ENCODE results near the gene RBM33. TPM values are rescaled to one million over a fixed set of nuclear protein-coding genes. Genes with fewer than 3 reads are reported as not detected.

The RBM33 gene
- total and polyA plus RNA-seq, 10 donors: 9.7 to 109 (median 90.0) TPM

DNA sequence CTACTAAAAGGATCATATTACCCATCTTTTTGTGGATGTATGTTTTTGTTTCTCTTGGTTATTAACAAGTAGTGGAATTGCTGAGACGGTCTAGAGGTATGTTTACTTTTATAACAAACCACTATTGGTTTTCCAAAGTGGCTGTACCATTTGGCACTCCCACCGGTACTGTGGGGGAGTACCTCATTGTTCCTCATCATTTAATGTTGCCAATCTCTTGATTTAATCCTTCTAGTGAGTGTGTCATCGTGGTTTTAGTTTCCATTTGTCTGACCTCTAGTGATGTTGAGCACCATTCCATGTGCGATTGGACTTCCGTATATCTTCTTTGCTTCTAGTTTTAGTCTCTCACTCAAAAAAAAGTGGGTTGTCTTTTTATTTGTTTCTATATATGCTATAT is 50.4 kb downstream of the RBM33 start:
- H3K9me3 ChIP-seq: no peaks in the 10 kb centered on the region
- no peak for DNase-seq
- WGBS, 5 donors: 76 to 84% (median 83%) methylated on average over 5 of the region's 5 CpGs
- intact Hi-C loops (cut with DNase I; ENCODE audit: low total_unique reads): no loop called here
- no peak overlapping the region for H3K27ac ChIP-seq
- H3K4me3 ChIP-seq: no peak overlapping the region
- peaks cover 0 to 87% (median 36%) of the 10 kb centered on the region in 6 donors for H3K4me1 ChIP-seq
- no peak for TF ChIP-seq POLR2A (IDR thresholded peaks at IDR 0.05)
- TF ChIP-seq POLR2AphosphoS5 (IDR thresholded peaks at IDR 0.05): no peak
- TF ChIP-seq, protein P1, sequence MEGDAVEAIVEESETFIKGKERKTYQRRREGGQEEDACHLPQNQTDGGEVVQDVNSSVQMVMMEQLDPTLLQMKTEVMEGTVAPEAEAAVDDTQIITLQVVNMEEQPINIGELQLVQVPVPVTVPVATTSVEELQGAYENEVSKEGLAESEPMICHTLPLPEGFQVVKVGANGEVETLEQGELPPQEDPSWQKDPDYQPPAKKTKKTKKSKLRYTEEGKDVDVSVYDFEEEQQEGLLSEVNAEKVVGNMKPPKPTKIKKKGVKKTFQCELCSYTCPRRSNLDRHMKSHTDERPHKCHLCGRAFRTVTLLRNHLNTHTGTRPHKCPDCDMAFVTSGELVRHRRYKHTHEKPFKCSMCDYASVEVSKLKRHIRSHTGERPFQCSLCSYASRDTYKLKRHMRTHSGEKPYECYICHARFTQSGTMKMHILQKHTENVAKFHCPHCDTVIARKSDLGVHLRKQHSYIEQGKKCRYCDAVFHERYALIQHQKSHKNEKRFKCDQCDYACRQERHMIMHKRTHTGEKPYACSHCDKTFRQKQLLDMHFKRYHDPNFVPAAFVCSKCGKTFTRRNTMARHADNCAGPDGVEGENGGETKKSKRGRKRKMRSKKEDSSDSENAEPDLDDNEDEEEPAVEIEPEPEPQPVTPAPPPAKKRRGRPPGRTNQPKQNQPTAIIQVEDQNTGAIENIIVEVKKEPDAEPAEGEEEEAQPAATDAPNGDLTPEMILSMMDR (IDR thresholded peaks at IDR 0.05 in 8 of 11, conservative IDR thresholded peaks at IDR 0.05 in 3 of 11): no peak
- peaks cover 0 to 7% (median 0%) of the 10 kb centered on the region in 6 donors for H3K36me3 ChIP-seq
- no peaks in the 10 kb centered on the region for H3K27me3 ChIP-seq (replicated peaks in 1 of 7)

DNA sequence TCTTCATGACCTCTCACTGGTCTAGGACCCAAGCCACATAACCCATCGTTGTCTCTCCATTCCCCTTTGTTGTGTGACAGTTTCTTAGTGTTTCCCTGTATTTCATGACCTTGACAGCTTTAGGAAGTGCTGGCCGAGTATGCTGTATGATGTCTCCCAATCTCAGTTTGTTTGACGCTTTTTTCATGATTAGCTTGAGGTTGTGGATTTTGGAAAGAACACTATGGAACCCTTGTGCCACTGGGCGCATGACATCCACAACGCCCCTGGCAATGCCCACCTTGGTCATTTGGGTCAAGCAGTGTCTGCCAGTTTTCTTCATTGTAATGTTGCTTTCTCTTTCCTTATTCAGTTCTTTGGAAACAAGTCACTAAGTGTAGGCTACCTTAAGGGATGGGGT is 52.3 kb downstream of the RBM33 start:
- intact Hi-C loops (cut with DNase I; ENCODE audit: low total_unique reads): no loop called here
- no peak for TF ChIP-seq POLR2A (IDR thresholded peaks at IDR 0.05)
- TF ChIP-seq, protein P1 (IDR thresholded peaks at IDR 0.05 in 8 of 11, conservative IDR thresholded peaks at IDR 0.05 in 3 of 11): no peak
- TF ChIP-seq POLR2AphosphoS5 (IDR thresholded peaks at IDR 0.05): no peak
- Histone ChIP-seq H3K4me3 (no peak overlapping the region), H3K4me1 (peaks cover 0 to 76% (median 32%) of the 10 kb centered on the region in 6 donors), H3K9me3 (no peaks in the 10 kb centered on the region), H3K27me3 (replicated peaks in 1 of 7) (no peaks in the 10 kb centered on the region), H3K27ac (no peak overlapping the region), H3K36me3 (peaks cover 3 to 20% (median 11%) of the 10 kb centered on the region in 6 donors)
- no peak for DNase-seq
- WGBS, 5 donors: 68 to 81% (median 74%) methylated on average over 5 of the region's 5 CpGs

GRCh38 chr7:155698633-155699032 is 54.2 kb downstream of the RBM33 start:
- Histone ChIP-seq H3K9me3 (no peaks in the 10 kb centered on the region), H3K36me3 (peaks cover 3 to 39% (median 29%) of the 10 kb centered on the region in 6 donors), H3K27ac (no peak overlapping the region), H3K4me3 (no peak overlapping the region), H3K27me3 (replicated peaks in 1 of 7) (no peaks in the 10 kb centered on the region), H3K4me1 (peaks cover 0 to 57% (median 15%) of the 10 kb centered on the region in 6 donors)
- DNase-seq: no peak
- intact Hi-C loops (cut with DNase I; ENCODE audit: low total_unique reads): no loop called here
- WGBS, 5 donors: 32 to 100% (median 97%) methylated on average over 1 of the region's 1 CpG
- no peak for TF ChIP-seq POLR2AphosphoS5 (IDR thresholded peaks at IDR 0.05)
- TF ChIP-seq, protein P1 (IDR thresholded peaks at IDR 0.05 in 8 of 11, conservative IDR thresholded peaks at IDR 0.05 in 3 of 11): no peak
- no peak for TF ChIP-seq POLR2A (IDR thresholded peaks at IDR 0.05)

DNA sequence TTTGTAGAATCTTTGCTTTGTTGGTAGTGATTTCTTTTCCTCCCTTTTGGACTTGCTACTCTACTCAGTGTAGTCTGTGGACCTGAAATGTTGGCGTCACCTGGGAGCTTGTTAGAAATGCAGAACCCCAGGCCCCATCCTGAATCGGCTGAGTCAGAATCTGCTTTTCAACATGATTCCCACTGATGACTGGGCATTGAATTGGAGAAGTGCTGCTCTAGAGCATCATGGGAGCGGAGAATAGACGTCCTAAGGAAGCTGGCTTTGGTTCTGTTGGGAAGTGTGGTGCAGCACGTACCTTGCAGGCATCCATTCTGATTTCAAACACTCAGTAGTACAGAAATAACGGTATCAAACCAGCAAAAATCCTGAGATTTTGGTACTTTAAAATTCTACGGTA is 54.7 kb downstream of the RBM33 start:
- no peaks in the 10 kb centered on the region for H3K27me3 ChIP-seq (replicated peaks in 1 of 7)
- no peak for TF ChIP-seq POLR2AphosphoS5 (IDR thresholded peaks at IDR 0.05)
- no peak for TF ChIP-seq POLR2A (IDR thresholded peaks at IDR 0.05)
- TF ChIP-seq, protein P1 (IDR thresholded peaks at IDR 0.05 in 8 of 11, conservative IDR thresholded peaks at IDR 0.05 in 3 of 11): no peak
- H3K4me3 ChIP-seq: no peak overlapping the region
- WGBS, 5 donors: 81 to 94% (median 86%) methylated on average over 7 of the region's 7 CpGs
- H3K4me1 ChIP-seq: peaks cover 0 to 52% (median 12%) of the 10 kb centered on the region in 6 donors
- intact Hi-C loops (cut with DNase I; ENCODE audit: low total_unique reads): no loop called here
- no peak for DNase-seq
- no peaks in the 10 kb centered on the region for H3K9me3 ChIP-seq
- H3K36me3 ChIP-seq: peaks cover 3 to 44% (median 29%) of the 10 kb centered on the region in 6 donors
- H3K27ac ChIP-seq: no peak overlapping the region
